Measurements from ENCODE around the gene EFL1. TPM values are rescaled to one million over a fixed set of nuclear protein-coding genes. Genes with fewer than 3 reads are reported as not detected.

EFL1 gene
- total RNA-seq, 1 donor from 2014 or later = 13.8 TPM

- H3K4me3 ChIP-seq = no peak overlapping the region
- intact Hi-C loops (cut with DNase I) = no loop called here
- H3K36me3 ChIP-seq = no peaks in the 10 kb centered on the region
- no peaks in the 10 kb centered on the region for H3K27me3 ChIP-seq
- H3K9me3 ChIP-seq = no peaks in the 10 kb centered on the region
- H3K4me1 ChIP-seq = peaks cover 6% of the 10 kb centered on the region
- no peak for TF ChIP-seq CTCF (IDR thresholded peaks at IDR 0.05)
- ATAC-seq (no peak), DNase-seq (no peak)
- no peak overlapping the region for H3K27ac ChIP-seq
These were observed 81.2 kb downstream of the EFL1 start for GRCh38 chr15:82181371-82181770.

GRCh38 chr15:82178061-82178460, 84.5 kb downstream of the EFL1 start:
- Histone ChIP-seq H3K9me3 (no peaks in the 10 kb centered on the region), H3K36me3 (no peaks in the 10 kb centered on the region), H3K27ac (no peak overlapping the region), H3K4me3 (no peak overlapping the region), H3K27me3 (no peaks in the 10 kb centered on the region), H3K4me1 (peaks cover 6% of the 10 kb centered on the region)
- no peak for TF ChIP-seq CTCF (IDR thresholded peaks at IDR 0.05)
- no peak for DNase-seq
- intact Hi-C loops (cut with DNase I) = no loop called here
- no peak for ATAC-seq

- peaks cover 6% of the 10 kb centered on the region for H3K4me1 ChIP-seq
- H3K4me3 ChIP-seq = no peak overlapping the region
- no peak overlapping the region for H3K27ac ChIP-seq
- TF ChIP-seq CTCF (IDR thresholded peaks at IDR 0.05) = no peak
- DNase-seq (no peak), ATAC-seq (peak; percentile 50)
- no peaks in the 10 kb centered on the region for H3K9me3 ChIP-seq
- H3K36me3 ChIP-seq = no peaks in the 10 kb centered on the region
- intact Hi-C loops (cut with DNase I) = no loop called here
- H3K27me3 ChIP-seq = no peaks in the 10 kb centered on the region
These were observed 85.1 kb downstream of the EFL1 start for GRCh38 chr15:82177291-82178010.

- Histone ChIP-seq H3K4me1 (peaks cover 6% of the 10 kb centered on the region), H3K9me3 (no peaks in the 10 kb centered on the region), H3K27me3 (no peaks in the 10 kb centered on the region), H3K27ac (no peak overlapping the region), H3K4me3 (no peak overlapping the region), H3K36me3 (no peaks in the 10 kb centered on the region)
- ATAC-seq (no peak), DNase-seq (no peak)
- no peak for TF ChIP-seq CTCF (IDR thresholded peaks at IDR 0.05)
- intact Hi-C loops (cut with DNase I) = no loop called here
These were observed 86.0 kb downstream of the EFL1 start for GRCh38 chr15:82176542-82176941.

GRCh38 chr15:82174471-82175235, 87.9 kb downstream of the EFL1 start:
- DNase-seq (no peak), ATAC-seq (no peak)
- H3K4me1 ChIP-seq = peaks cover 6% of the 10 kb centered on the region
- TF ChIP-seq CTCF (IDR thresholded peaks at IDR 0.05) = no peak
- no peak overlapping the region for H3K27ac ChIP-seq
- no peaks in the 10 kb centered on the region for H3K27me3 ChIP-seq
- no peaks in the 10 kb centered on the region for H3K36me3 ChIP-seq
- no peaks in the 10 kb centered on the region for H3K9me3 ChIP-seq
- no peak overlapping the region for H3K4me3 ChIP-seq
- intact Hi-C loops (cut with DNase I) = no loop called here
